Upper lobe of right lung (tissue), 1 donor: ENCODE results near the gene ZNF200. TPM values are rescaled to one million over a fixed set of nuclear protein-coding genes. Genes with fewer than 3 reads are reported as not detected.

Experiments used
- ATAC-seq: fragments of 200-7000 bp; cut with Tn5 transposase; one replicate; pipeline ENCODE4 v1.9.1; 2020; ENCODE audit warnings: mild to moderate bottlenecking, moderate library complexity
- DNase-seq: peaks from one replicate; pipeline ENCODE4 v3.0.0-alpha.2; 2020
- H3K27ac ChIP-seq: fragments of 200-600 bp; one replicate; pipeline ENCODE4 v1.8.0; 2022
- H3K27me3 ChIP-seq: fragments of 200-600 bp; one replicate; pipeline ENCODE4 v1.8.0; 2022; ENCODE audit warnings: mild to moderate bottlenecking
- H3K36me3 ChIP-seq: fragments of 200-600 bp; one replicate; pipeline ENCODE4 v1.8.0; 2022
- H3K4me1 ChIP-seq: fragments of 200-600 bp; one replicate; pipeline ENCODE4 v1.8.0; 2022
- H3K4me3 ChIP-seq: fragments of 200-600 bp; one replicate; pipeline ENCODE4 v1.8.0; 2022; ENCODE audit warnings: mild to moderate bottlenecking
- H3K9me3 ChIP-seq: fragments of 200-600 bp; one replicate; pipeline ENCODE4 v1.8.0; 2022
- intact Hi-C: fragments of 100-400 bp; cut with DNase I; formaldehyde crosslinking; loops from one replicate; pipeline ENCODE4 v1.11.0; 2022
- total RNA-seq: library from RNA; stranded (reverse); fragmentation: NEBNext Ultra II Directional; extraction: Animal tissue kit (Norgen Biotek cat#: 25700); gene quantifications from one replicate; pipeline ENCODE4 v1.2.1, GENCODE V29; 2021
- TF ChIP-seq, protein P1 (sequence below): fragments of 200-600 bp; IDR thresholded peaks from one replicate; pipeline ENCODE4 v1.8.0; 2022; ENCODE audit warnings: antibody characterized with exemption
- donor health status: DM: no; HTN: yes; CAD: no; lungs with severe emphysema.

Gene ZNF200
- total RNA-seq, 1 donor from 2014 or later: 7.4 TPM

- TF ChIP-seq, protein P1, sequence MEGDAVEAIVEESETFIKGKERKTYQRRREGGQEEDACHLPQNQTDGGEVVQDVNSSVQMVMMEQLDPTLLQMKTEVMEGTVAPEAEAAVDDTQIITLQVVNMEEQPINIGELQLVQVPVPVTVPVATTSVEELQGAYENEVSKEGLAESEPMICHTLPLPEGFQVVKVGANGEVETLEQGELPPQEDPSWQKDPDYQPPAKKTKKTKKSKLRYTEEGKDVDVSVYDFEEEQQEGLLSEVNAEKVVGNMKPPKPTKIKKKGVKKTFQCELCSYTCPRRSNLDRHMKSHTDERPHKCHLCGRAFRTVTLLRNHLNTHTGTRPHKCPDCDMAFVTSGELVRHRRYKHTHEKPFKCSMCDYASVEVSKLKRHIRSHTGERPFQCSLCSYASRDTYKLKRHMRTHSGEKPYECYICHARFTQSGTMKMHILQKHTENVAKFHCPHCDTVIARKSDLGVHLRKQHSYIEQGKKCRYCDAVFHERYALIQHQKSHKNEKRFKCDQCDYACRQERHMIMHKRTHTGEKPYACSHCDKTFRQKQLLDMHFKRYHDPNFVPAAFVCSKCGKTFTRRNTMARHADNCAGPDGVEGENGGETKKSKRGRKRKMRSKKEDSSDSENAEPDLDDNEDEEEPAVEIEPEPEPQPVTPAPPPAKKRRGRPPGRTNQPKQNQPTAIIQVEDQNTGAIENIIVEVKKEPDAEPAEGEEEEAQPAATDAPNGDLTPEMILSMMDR: no peak
- intact Hi-C loops: no loop called here
- no peak overlapping the region for H3K27ac ChIP-seq
- DNase-seq: no peak
- ATAC-seq: no peak
- H3K27me3 ChIP-seq: peaks cover 97% of the 10 kb centered on the region
- no peaks in the 10 kb centered on the region for H3K9me3 ChIP-seq
- H3K36me3 ChIP-seq: no peaks in the 10 kb centered on the region
- no peak overlapping the region for H3K4me3 ChIP-seq
- peaks cover 11% of the 10 kb centered on the region for H3K4me1 ChIP-seq
Observed at GRCh38 chr16:3180445-3180878, 54.5 kb downstream of the ZNF200 start.

DNA sequence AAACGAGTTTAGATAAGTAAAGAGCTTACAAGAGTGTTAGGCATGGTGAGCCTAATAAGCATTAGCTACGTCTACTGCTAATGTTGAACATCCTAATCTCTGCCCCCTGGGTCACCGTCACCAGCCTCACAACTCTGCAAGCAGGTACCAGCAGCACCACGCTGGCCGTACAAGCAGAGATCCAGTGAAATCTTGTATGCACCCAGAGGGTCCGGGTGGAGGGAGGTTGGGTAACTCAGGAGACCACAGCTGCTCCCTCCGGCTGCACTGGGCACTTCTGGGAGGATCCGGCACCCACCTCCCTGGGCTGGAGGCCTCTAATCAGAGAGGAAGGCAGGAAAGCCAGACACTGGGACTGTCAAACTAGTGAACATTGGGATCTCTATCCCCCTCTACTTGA is 55.3 kb downstream of the ZNF200 start:
- no peak overlapping the region for H3K27ac ChIP-seq
- TF ChIP-seq, protein P1: no peak
- no peak overlapping the region for H3K4me3 ChIP-seq
- peaks cover 97% of the 10 kb centered on the region for H3K27me3 ChIP-seq
- H3K9me3 ChIP-seq: no peaks in the 10 kb centered on the region
- no peak for ATAC-seq
- no peaks in the 10 kb centered on the region for H3K36me3 ChIP-seq
- intact Hi-C loops: no loop called here
- H3K4me1 ChIP-seq: peaks cover 11% of the 10 kb centered on the region
- peak; percentile 21 for DNase-seq

- DNase-seq: no peak
- intact Hi-C loops: no loop called here
- H3K4me3 ChIP-seq: no peak overlapping the region
- H3K36me3 ChIP-seq: no peaks in the 10 kb centered on the region
- H3K27me3 ChIP-seq: peaks cover 97% of the 10 kb centered on the region
- H3K4me1 ChIP-seq: peaks cover 8% of the 10 kb centered on the region
- H3K9me3 ChIP-seq: no peaks in the 10 kb centered on the region
- no peak for ATAC-seq
- no peak overlapping the region for H3K27ac ChIP-seq
- TF ChIP-seq, protein P1: no peak
Observed at GRCh38 chr16:3175157-3176093, 59.5 kb downstream of the ZNF200 start.

DNA sequence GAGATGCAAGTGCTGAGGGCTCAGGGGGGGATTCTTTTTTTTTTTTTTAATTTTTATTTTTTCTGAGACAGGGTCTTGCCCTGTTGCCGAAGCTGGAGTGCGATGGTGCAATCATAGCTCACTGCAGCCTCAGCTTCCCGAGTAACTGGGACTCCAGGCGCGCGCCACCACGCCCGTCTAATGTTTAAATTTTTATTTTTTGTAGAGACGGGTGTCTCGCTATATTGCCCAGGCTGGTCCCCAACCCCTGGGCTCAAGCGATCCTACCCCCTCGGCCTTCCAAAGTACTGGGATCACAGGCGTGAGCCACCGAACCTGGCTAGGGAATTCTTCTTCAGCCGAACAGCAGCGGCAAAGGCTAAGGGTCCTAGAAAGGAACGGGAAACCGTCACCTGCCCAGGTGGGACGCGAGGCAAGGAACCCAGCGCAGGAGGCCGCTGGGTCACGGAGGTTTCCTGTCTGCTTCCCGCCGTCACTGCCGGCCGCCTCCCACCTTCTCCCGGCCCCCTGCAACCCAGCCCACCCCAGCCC is 60.3 kb downstream of the ZNF200 start:
- H3K27ac ChIP-seq: no peak overlapping the region
- no peaks in the 10 kb centered on the region for H3K9me3 ChIP-seq
- DNase-seq: no peak
- intact Hi-C loops: no loop called here
- ATAC-seq: no peak
- TF ChIP-seq, protein P1: no peak
- no peaks in the 10 kb centered on the region for H3K36me3 ChIP-seq
- no peak overlapping the region for H3K4me3 ChIP-seq
- peaks cover 97% of the 10 kb centered on the region for H3K27me3 ChIP-seq
- peaks cover 8% of the 10 kb centered on the region for H3K4me1 ChIP-seq

GRCh38 chr16:3173892-3174617 is 60.9 kb downstream of the ZNF200 start:
- DNase-seq: no peak
- intact Hi-C loops: no loop called here
- H3K4me1 ChIP-seq: peaks cover 8% of the 10 kb centered on the region
- no peak for ATAC-seq
- H3K36me3 ChIP-seq: no peaks in the 10 kb centered on the region
- H3K27ac ChIP-seq: no peak overlapping the region
- TF ChIP-seq, protein P1: no peak
- H3K9me3 ChIP-seq: no peaks in the 10 kb centered on the region
- H3K27me3 ChIP-seq: peaks cover 97% of the 10 kb centered on the region
- no peak overlapping the region for H3K4me3 ChIP-seq

Other genes with a start within 250 kb of the ZNF200 start
- 0.75 TPM for gene CLDN9, start 222.2 kb downstream of the ZNF200 start, total RNA-seq
- gene CLDN6, start 217.0 kb downstream of the ZNF200 start, total RNA-seq: not detected
- gene TNFRSF12A, start 214.8 kb downstream of the ZNF200 start, total RNA-seq: 74.9 TPM
- 55.7 TPM for gene HCFC1R1, start 211.2 kb downstream of the ZNF200 start, total RNA-seq
- 31.4 TPM for gene THOC6, start 211.1 kb downstream of the ZNF200 start, total RNA-seq
- gene BICDL2, start 198.2 kb downstream of the ZNF200 start, total RNA-seq: 16.3 TPM
- gene MMP25, start 188.6 kb downstream of the ZNF200 start, total RNA-seq: 12.8 TPM
- gene IL32, start 169.5 kb downstream of the ZNF200 start, total RNA-seq: 91.5 TPM
- gene ZSCAN10, start 135.9 kb downstream of the ZNF200 start, total RNA-seq: not detected
- gene ZNF205, start 122.6 kb downstream of the ZNF200 start, total RNA-seq: 11.7 TPM
- 9.1 TPM for gene ZNF213, start 100.1 kb downstream of the ZNF200 start, total RNA-seq
- gene OR1F1, start 47.0 kb downstream of the ZNF200 start, total RNA-seq: not detected
- gene MEFV, start 21.5 kb upstream of the ZNF200 start, total RNA-seq: 8.3 TPM
- 27.6 TPM for gene ZNF263, start 48.3 kb upstream of the ZNF200 start, total RNA-seq
- gene TIGD7, start 70.3 kb upstream of the ZNF200 start, total RNA-seq: 6.9 TPM
- gene ZNF75A, start 70.3 kb upstream of the ZNF200 start, total RNA-seq: 26.1 TPM
- gene OR2C1, start 120.7 kb upstream of the ZNF200 start, total RNA-seq: not detected
- gene ZSCAN32, start 165.8 kb upstream of the ZNF200 start, total RNA-seq: 13.1 TPM
- gene ZNF174, start 166.1 kb upstream of the ZNF200 start, total RNA-seq: 7.7 TPM
- 5.1 TPM for gene ZNF597, start 208.3 kb upstream of the ZNF200 start, total RNA-seq
- gene NAA60, start 208.5 kb upstream of the ZNF200 start, total RNA-seq: 56.2 TPM